ENCODE data around the gene TMEM150C. TPM values are rescaled to one million over a fixed set of nuclear protein-coding genes. Genes with fewer than 3 reads are reported as not detected.

TMEM150C gene
- total RNA-seq, 1 experiment from 2014 or later: 1.8 TPM

GRCh38 chr4:82467471-82467870 is 94.3 kb downstream of the TMEM150C start:
- Histone ChIP-seq H3K27me3 (ENCODE audit: control insufficient read depth, insufficient read depth, low read length) (no peaks in the 10 kb centered on the region), H3K27ac (ENCODE audit: low read length) (no peak overlapping the region), H3K36me3 (ENCODE audit: control insufficient read depth, insufficient read depth, low read length) (no peaks in the 10 kb centered on the region; the same call in 1 of the 2 replicates), H3K4me1 (ENCODE audit: control insufficient read depth, insufficient read depth, low read length) (no peaks in the 10 kb centered on the region), H3K9me3 (ENCODE audit: control insufficient read depth, insufficient read depth, low read depth, low read length) (no peaks in the 10 kb centered on the region), H3K4me3 (ENCODE audit: low read depth in 2 of 2, low read length in 2 of 2) (no peak overlapping the region)
- TF ChIP-seq, protein P1, sequence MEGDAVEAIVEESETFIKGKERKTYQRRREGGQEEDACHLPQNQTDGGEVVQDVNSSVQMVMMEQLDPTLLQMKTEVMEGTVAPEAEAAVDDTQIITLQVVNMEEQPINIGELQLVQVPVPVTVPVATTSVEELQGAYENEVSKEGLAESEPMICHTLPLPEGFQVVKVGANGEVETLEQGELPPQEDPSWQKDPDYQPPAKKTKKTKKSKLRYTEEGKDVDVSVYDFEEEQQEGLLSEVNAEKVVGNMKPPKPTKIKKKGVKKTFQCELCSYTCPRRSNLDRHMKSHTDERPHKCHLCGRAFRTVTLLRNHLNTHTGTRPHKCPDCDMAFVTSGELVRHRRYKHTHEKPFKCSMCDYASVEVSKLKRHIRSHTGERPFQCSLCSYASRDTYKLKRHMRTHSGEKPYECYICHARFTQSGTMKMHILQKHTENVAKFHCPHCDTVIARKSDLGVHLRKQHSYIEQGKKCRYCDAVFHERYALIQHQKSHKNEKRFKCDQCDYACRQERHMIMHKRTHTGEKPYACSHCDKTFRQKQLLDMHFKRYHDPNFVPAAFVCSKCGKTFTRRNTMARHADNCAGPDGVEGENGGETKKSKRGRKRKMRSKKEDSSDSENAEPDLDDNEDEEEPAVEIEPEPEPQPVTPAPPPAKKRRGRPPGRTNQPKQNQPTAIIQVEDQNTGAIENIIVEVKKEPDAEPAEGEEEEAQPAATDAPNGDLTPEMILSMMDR (IDR thresholded peaks at IDR 0.05): no peak
- TF ChIP-seq POLR2AphosphoS5 (IDR thresholded peaks at IDR 0.05; ENCODE audit: low read depth, low read length) (no peak), TCF7L2 (IDR thresholded peaks at IDR 0.05; ENCODE audit: low read depth, low read length) (no peak), SIN3A (IDR thresholded peaks at IDR 0.05; ENCODE audit: borderline replicate concordance, insufficient read depth, low read depth, low read length) (no peak)
- TF ChIP-seq, protein P2, sequence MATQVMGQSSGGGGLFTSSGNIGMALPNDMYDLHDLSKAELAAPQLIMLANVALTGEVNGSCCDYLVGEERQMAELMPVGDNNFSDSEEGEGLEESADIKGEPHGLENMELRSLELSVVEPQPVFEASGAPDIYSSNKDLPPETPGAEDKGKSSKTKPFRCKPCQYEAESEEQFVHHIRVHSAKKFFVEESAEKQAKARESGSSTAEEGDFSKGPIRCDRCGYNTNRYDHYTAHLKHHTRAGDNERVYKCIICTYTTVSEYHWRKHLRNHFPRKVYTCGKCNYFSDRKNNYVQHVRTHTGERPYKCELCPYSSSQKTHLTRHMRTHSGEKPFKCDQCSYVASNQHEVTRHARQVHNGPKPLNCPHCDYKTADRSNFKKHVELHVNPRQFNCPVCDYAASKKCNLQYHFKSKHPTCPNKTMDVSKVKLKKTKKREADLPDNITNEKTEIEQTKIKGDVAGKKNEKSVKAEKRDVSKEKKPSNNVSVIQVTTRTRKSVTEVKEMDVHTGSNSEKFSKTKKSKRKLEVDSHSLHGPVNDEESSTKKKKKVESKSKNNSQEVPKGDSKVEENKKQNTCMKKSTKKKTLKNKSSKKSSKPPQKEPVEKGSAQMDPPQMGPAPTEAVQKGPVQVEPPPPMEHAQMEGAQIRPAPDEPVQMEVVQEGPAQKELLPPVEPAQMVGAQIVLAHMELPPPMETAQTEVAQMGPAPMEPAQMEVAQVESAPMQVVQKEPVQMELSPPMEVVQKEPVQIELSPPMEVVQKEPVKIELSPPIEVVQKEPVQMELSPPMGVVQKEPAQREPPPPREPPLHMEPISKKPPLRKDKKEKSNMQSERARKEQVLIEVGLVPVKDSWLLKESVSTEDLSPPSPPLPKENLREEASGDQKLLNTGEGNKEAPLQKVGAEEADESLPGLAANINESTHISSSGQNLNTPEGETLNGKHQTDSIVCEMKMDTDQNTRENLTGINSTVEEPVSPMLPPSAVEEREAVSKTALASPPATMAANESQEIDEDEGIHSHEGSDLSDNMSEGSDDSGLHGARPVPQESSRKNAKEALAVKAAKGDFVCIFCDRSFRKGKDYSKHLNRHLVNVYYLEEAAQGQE (IDR thresholded peaks at IDR 0.05; ENCODE audit: insufficient read depth in 1 of 2, low read depth in 2 of 2, low read length in 1 of 2): no peak
- in situ Hi-C loops (cut with HindIII; ENCODE audit: low pct_unique_long_range_greater_than_20kb, low sequenced_read_pairs) (no loop called here), intact Hi-C loops (cut with micrococcal nuclease; ENCODE audit: unreplicated experiment) (no loop called here)
- CTCF ChIA-PET: no interaction called here
- no TSS peak for BruUV-seq (replicated peaks)
- ATAC-seq (no peak), DNase-seq (ENCODE audit: low read depth, low spot score) (no peak)
- POLR2A ChIA-PET: no interaction called here

GRCh38 chr4:82463221-82463620 is 98.6 kb downstream of the TMEM150C start:
- DNase-seq (ENCODE audit: low read depth, low spot score): no peak
- Histone ChIP-seq H3K4me3 (ENCODE audit: low read depth in 2 of 2, low read length in 2 of 2) (no peak overlapping the region), H3K9me3 (ENCODE audit: control insufficient read depth, insufficient read depth, low read depth, low read length) (no peaks in the 10 kb centered on the region), H3K27me3 (ENCODE audit: control insufficient read depth, insufficient read depth, low read length) (no peaks in the 10 kb centered on the region), H3K4me1 (ENCODE audit: control insufficient read depth, insufficient read depth, low read length) (no peaks in the 10 kb centered on the region), H3K36me3 (ENCODE audit: control insufficient read depth, insufficient read depth, low read length) (peaks cover 5% of the 10 kb centered on the region; the same call in 1 of the 2 replicates), H3K27ac (ENCODE audit: low read length) (no peak overlapping the region)
- ChIA-PET CTCF (no interaction called here), POLR2A (no interaction called here)
- ATAC-seq: no peak
- intact Hi-C loops (cut with micrococcal nuclease; ENCODE audit: unreplicated experiment) (loop anchor here (5.0 kb wide), 1 partner anchor 339 kb away; no protein-coding TSS in a partner anchor), in situ Hi-C loops (cut with HindIII; ENCODE audit: low pct_unique_long_range_greater_than_20kb, low sequenced_read_pairs) (no loop called here)
- BruUV-seq (replicated peaks): no TSS peak
- no peak for TF ChIP-seq SIN3A (IDR thresholded peaks at IDR 0.05; ENCODE audit: borderline replicate concordance, insufficient read depth, low read depth, low read length)
- TF ChIP-seq TCF7L2 (IDR thresholded peaks at IDR 0.05; ENCODE audit: low read depth, low read length): no peak
- no peak for TF ChIP-seq POLR2AphosphoS5 (IDR thresholded peaks at IDR 0.05; ENCODE audit: low read depth, low read length)
- TF ChIP-seq, protein P2 (IDR thresholded peaks at IDR 0.05; ENCODE audit: insufficient read depth in 1 of 2, low read depth in 2 of 2, low read length in 1 of 2): no peak
- TF ChIP-seq, protein P1 (IDR thresholded peaks at IDR 0.05): no peak
